HepG2 (cell line): ENCODE data around the gene ABCG2. TPM values are rescaled to one million over a fixed set of nuclear protein-coding genes. Genes with fewer than 3 reads are reported as not detected.

Experiments
- ARID4A ChIP-seq: sonication (generic); formaldehyde crosslinking; IDR thresholded peaks from 2 replicates; pipeline ENCODE4 v1.5.0; 2020; ENCODE audit warnings: mild to moderate bottlenecking, missing genetic modification reagents, borderline replicate concordance
- ARID5B ChIP-seq: IDR thresholded peaks from 2 replicates; pipeline ENCODE4 v1.4.0; 2020; ENCODE audit warnings: mild to moderate bottlenecking, missing genetic modification reagents
- CTCF ChIP-seq: sonication (generic); formaldehyde crosslinking; IDR thresholded peaks from 2 replicates; pipeline ENCODE4 v1.5.0; 2020; ENCODE audit warnings: mild to moderate bottlenecking, missing genetic modification reagents, moderate library complexity
- HOXA3 ChIP-seq: sonication (generic); formaldehyde crosslinking; IDR thresholded peaks from 2 replicates; pipeline ENCODE4 v1.5.0; 2020; ENCODE audit warnings: missing genetic modification reagents
- HOXA7 ChIP-seq: sonication (generic); formaldehyde crosslinking; IDR thresholded peaks from 2 replicates; pipeline ENCODE4 v1.8.1; 2022; ENCODE audit warnings: mild to moderate bottlenecking, missing genetic modification reagents, moderate library complexity
- MEIS1 ChIP-seq: sonication (generic); formaldehyde crosslinking; IDR thresholded peaks from 2 replicates; pipeline ENCODE4 v1.9.0; 2021; ENCODE audit warnings: mild to moderate bottlenecking, missing genetic modification reagents, moderate library complexity, borderline replicate concordance
- SCMH1 ChIP-seq: sonication (generic); formaldehyde crosslinking; IDR thresholded peaks from 2 replicates; pipeline ENCODE4 v1.9.0; 2021; ENCODE audit warnings: missing genetic modification reagents, mild to moderate bottlenecking, borderline replicate concordance
- SIN3A ChIP-seq: IDR thresholded peaks from 2 replicates; pipeline ENCODE4 v1.6.1; 2011; ENCODE audit warnings: low read depth, mild to moderate bottlenecking, control low read depth, low read length, borderline replicate concordance
- USF2 ChIP-seq, 2 experiments: sonication (generic) in 1 of 2; formaldehyde crosslinking in 1 of 2; IDR thresholded peaks; 2 replicates each; pipeline versions ENCODE4 v1.5.1 to v1.6.1; 2011 to 2020; ENCODE audit warnings: borderline replicate concordance in 1 of 2, low read depth in 1 of 2, low read length in 1 of 2, mild to moderate bottlenecking in 1 of 2, missing genetic modification reagents in 1 of 2, moderate library complexity in 1 of 2
- ZBTB39 ChIP-seq: sonication (generic); formaldehyde crosslinking; IDR thresholded peaks from 2 replicates; pipeline ENCODE4 v1.5.0; 2020; ENCODE audit warnings: missing genetic modification reagents
- ZFP37 ChIP-seq: sonication (generic); formaldehyde crosslinking; IDR thresholded peaks from 2 replicates; pipeline ENCODE4 v1.4.0; 2020; ENCODE audit warnings: missing genetic modification reagents, borderline replicate concordance
- ZNF430 ChIP-seq: sonication (generic); formaldehyde crosslinking; IDR thresholded peaks from 2 replicates; pipeline ENCODE4 v1.9.0; 2021; ENCODE audit warnings: mild to moderate bottlenecking, missing genetic modification reagents
- polyA plus RNA-seq, 8 experiments: library from polyadenylated mRNA; depleted of rRNA in 3 of 8; stranded (reverse) in 7 of 8; unstranded in 1 of 8; fragments of >200 nt; fragmentation: Illumina TruSeq in 4 of 8; extraction: Trizol in 4 of 8; gene quantifications; 2 replicates each; pipeline versions ENCODE4 v1.2.1 to v1.2.3, GENCODE V29; 2011 to 2016; ENCODE audit warnings: low read depth in 4 of 8, missing spikeins in 1 of 8, mixed read lengths in 1 of 8; ENCODE audit not compliant: insufficient read depth in 1 of 8
- total RNA-seq, 5 experiments: library from RNA; depleted of rRNA; stranded (reverse); fragments of >200 nt; fragmentation: Illumina TruSeq; extraction: Trizol; gene quantifications; 2 replicates each; pipeline ENCODE4 v1.2.3, GENCODE V29; 2016; ENCODE audit warnings: low read depth in 1 of 5

The ABCG2 gene
- total and polyA plus RNA-seq, 2 of the 13 experiments (the other 11 are each of a cell fraction or from before 2014, with no cell fraction given) = 10.0 to 15.7 TPM

- peak; percentile 96 for TF ChIP-seq ARID5B (CRISPR knock-in tag)
- TF ChIP-seq USF2 (IDR thresholded peaks at IDR 0.05; ENCODE audit: low read depth, low read length) = no peak
- no peak for TF ChIP-seq USF2 (CRISPR knock-in tag; IDR thresholded peaks at IDR 0.05; ENCODE audit: borderline replicate concordance)
- peak; percentile 38; the same call in 1 of the 2 replicates for TF ChIP-seq ARID4A
- TF ChIP-seq ZFP37 (CRISPR knock-in tag) = no peak
- no peak for TF ChIP-seq ZNF430 (CRISPR knock-in tag)
- TF ChIP-seq HOXA3 = peak; percentile 67; the same call in 1 of the 2 replicates
- TF ChIP-seq SCMH1 = no peak
- no peak for TF ChIP-seq SIN3A
- no peak for TF ChIP-seq CTCF (CRISPR knock-in tag)
- peak; percentile 97; the same call in 1 of the 2 replicates for TF ChIP-seq ZBTB39 (CRISPR knock-in tag)
- TF ChIP-seq HOXA7 (CRISPR knock-in tag) = no peak
- no peak; the same call in 1 of the 2 replicates for TF ChIP-seq MEIS1 (CRISPR knock-in tag)
Observed at GRCh38 chr4:88107406-88108107, 50.9 kb downstream of the ABCG2 start (continued).
